Endothelial cell of umbilical vein (primary cell): ENCODE data around the gene MIB2. TPM values are rescaled to one million over a fixed set of nuclear protein-coding genes. Genes with fewer than 3 reads are reported as not detected.

Experiments used
- BruUV-seq: library from RNA; stranded (reverse); fragments of 400-500 nt; replicated peaks from 2 replicates; lab custom pipeline; 2021; lab: Mats Ljungman, UMichigan
- CTCF ChIA-PET: fragments of 300-600, 350-600 bp; sonication (Branson Sonifier 250); formaldehyde crosslinking; loops from one replicate; lab custom pipeline; 2021; ENCODE audit warnings: antibody characterized with exemption, inconsistent platforms; lab: Charles Lee
- POLR2A ChIA-PET: fragments of 300-600, 350-600 bp; sonication (Branson Sonifier 250); formaldehyde crosslinking; loops from one replicate; lab custom pipeline; 2021; ENCODE audit warnings: antibody characterized with exemption, inconsistent platforms; lab: Charles Lee
- DNase-seq: peaks from one replicate; pipeline ENCODE4 v3.0.0-alpha.2; 2011; ENCODE audit warnings: low read depth, low spot score
- FAIRE-seq: peaks from 2 replicates; lab custom pipeline; 2011; peaks lifted over from hg19 to GRCh38; lab: Jason Lieb, UNC
- H2AFZ ChIP-seq: 2 replicates; pipeline ENCODE4 v1.6.0; 2012; ENCODE audit warnings: low read depth, low read length, control low read depth, inconsistent platforms
- H3K27ac ChIP-seq: 2 replicates; pipeline ENCODE4 v1.5.1; 2011; ENCODE audit warnings: low read depth, mild to moderate bottlenecking, control low read depth, low read length, moderate library complexity; ENCODE audit not compliant: insufficient read depth
- H3K27me3 ChIP-seq, 2 experiments: 2 replicates each; pipeline versions ENCODE4 v1.6.0 to v1.6.1; 2011; ENCODE audit warnings: low read length in 2 of 2, mixed read lengths in 1 of 2; ENCODE audit not compliant: control insufficient read depth in 2 of 2, insufficient read depth in 2 of 2
- H3K36me3 ChIP-seq, 2 experiments: 2 replicates in 1 of 2; 3 replicates in 1 of 2; pipeline ENCODE4 v1.5.1; 2011; ENCODE audit warnings: low read length in 2 of 2, mild to moderate bottlenecking in 1 of 2, moderate library complexity in 1 of 2; ENCODE audit not compliant: control insufficient read depth in 2 of 2, insufficient read depth in 2 of 2; ENCODE audit errors: extremely low read depth in 1 of 2
- H3K4me1 ChIP-seq: 3 replicates; pipeline ENCODE4 v1.5.1; 2011; ENCODE audit warnings: mild to moderate bottlenecking, low read length; ENCODE audit not compliant: control insufficient read depth, insufficient read depth; ENCODE audit errors: extremely low read depth
- H3K4me2 ChIP-seq: 2 replicates; pipeline ENCODE4 v1.6.1; 2011; ENCODE audit warnings: low read length, control low read depth, mixed read lengths; ENCODE audit not compliant: insufficient read depth
- H3K4me3 ChIP-seq, 3 experiments: fragments of 200-600 bp in 1 of 3; sonication (generic), shearing (Covaris generic) in 1 of 3; replicated peaks in 1 of 3; 2 replicates each; pipeline ENCODE4 v1.5.1; 2011 to 2016; ENCODE audit warnings: control low read depth in 3 of 3, low read length in 3 of 3, mild to moderate bottlenecking in 2 of 3, inconsistent platforms in 1 of 3, low read depth in 1 of 3, moderate library complexity in 1 of 3; ENCODE audit not compliant: insufficient read depth in 1 of 3
- H3K79me2 ChIP-seq: 2 replicates; pipeline ENCODE4 v1.6.0; 2012; ENCODE audit warnings: low read length, inconsistent platforms; ENCODE audit not compliant: control insufficient read depth, insufficient read depth
- H3K9ac ChIP-seq: replicated peaks from 2 replicates; pipeline ENCODE3; 2011; ENCODE audit warnings: low read length, control low read depth; ENCODE audit not compliant: insufficient read depth; ENCODE audit errors: extremely low read depth
- H3K9me1 ChIP-seq: replicated peaks from 3 replicates; pipeline ENCODE4 v1.6.0; 2011; ENCODE audit warnings: mild to moderate bottlenecking, low read length; ENCODE audit not compliant: control insufficient read depth, insufficient read depth; ENCODE audit errors: extremely low read depth
- H3K9me3 ChIP-seq: replicated peaks from 2 replicates; pipeline ENCODE4 v1.5.1; 2012; ENCODE audit warnings: low read length, inconsistent platforms; ENCODE audit not compliant: control insufficient read depth, insufficient read depth
- H4K20me1 ChIP-seq: replicated peaks from 2 replicates; pipeline ENCODE3; 2011; ENCODE audit warnings: mild to moderate bottlenecking, low read length; ENCODE audit not compliant: control insufficient read depth, insufficient read depth; ENCODE audit errors: extremely low read depth
- EZH2 ChIP-seq: IDR thresholded peaks from 2 replicates; pipeline ENCODE4 v1.6.1; 2012; ENCODE audit warnings: borderline replicate concordance, low read depth, mild to moderate bottlenecking, moderate library complexity, low read length, inconsistent platforms; ENCODE audit not compliant: severe bottlenecking
- FOS ChIP-seq: IDR thresholded peaks from 2 replicates; pipeline ENCODE4 v1.6.1; 2011; ENCODE audit warnings: mild to moderate bottlenecking, low read length, moderate library complexity, borderline replicate concordance; ENCODE audit not compliant: insufficient read depth
- GATA2 ChIP-seq: IDR thresholded peaks from 2 replicates; pipeline ENCODE4 v1.7.0; 2011; ENCODE audit warnings: low read depth, mild to moderate bottlenecking, moderate library complexity, mixed read lengths, low read length; ENCODE audit not compliant: insufficient read length, insufficient read depth
- JUN ChIP-seq: IDR thresholded peaks from 2 replicates; pipeline ENCODE4 v1.6.1; 2011; ENCODE audit warnings: borderline replicate concordance, low read depth; ENCODE audit not compliant: insufficient read length, insufficient read depth
- MYC ChIP-seq: IDR thresholded peaks from one replicate; pipeline ENCODE4 v1.6.1; 2011; ENCODE audit warnings: mild to moderate bottlenecking, low read depth, low read length
- dilution Hi-C: fragments of 300-500 bp; cut with MboI; formaldehyde crosslinking; loops from one replicate; pipeline ENCODE4 v1.15.0; 2019; ENCODE audit warnings: low sequenced_read_pairs; ENCODE audit not compliant: extremely low pct_ligation_motif_present
- intact Hi-C: fragments of 100-400 bp; cut with micrococcal nuclease; formaldehyde crosslinking; loops from one replicate; pipeline ENCODE4 v1.10.0; 2022
- polyA plus RNA-seq, 4 experiments: library from polyadenylated mRNA; depleted of rRNA in 3 of 4; stranded (reverse) in 3 of 4; unstranded in 1 of 4; fragments of >200 nt; gene quantifications; 2 replicates each; pipeline versions ENCODE4 v1.2.1 to v1.2.3, GENCODE V29; 2011 to 2012; ENCODE audit warnings: missing spikeins in 1 of 4
- total RNA-seq: library from RNA; stranded (reverse); gene quantifications from 2 replicates; pipeline ENCODE4 v1.2.3, GENCODE V29; 2021
- TF ChIP-seq, protein P1 (sequence below), 2 donors: IDR thresholded peaks; 1 replicate in 1 of 2; 2 replicates in 1 of 2; pipeline ENCODE4 v1.5.1; 2011; ENCODE audit warnings: low read length in 2 of 2, mild to moderate bottlenecking in 2 of 2, moderate library complexity in 2 of 2, control low read depth in 1 of 2, inconsistent platforms in 1 of 2, low read depth in 1 of 2; ENCODE audit not compliant: insufficient read depth in 1 of 2; ENCODE audit errors: extremely low read depth in 1 of 2

MIB2 gene
- total and polyA plus RNA-seq, 2 donors (not counting 3 experiments of a cell fraction or from before 2014, with no cell fraction given) = 25.9 to 45.0 TPM

- dilution Hi-C loops = no loop called here
- Histone ChIP-seq H4K20me1 (no peaks in the 10 kb centered on the region), H3K9me3 (no peaks in the 10 kb centered on the region), H3K79me2 (no peaks in the 10 kb centered on the region), H3K4me3 (no peak overlapping the region), H3K4me2 (no peak overlapping the region), H3K9ac (no peak overlapping the region), H3K36me3 (no peaks in the 10 kb centered on the region), H3K9me1 (no peaks in the 10 kb centered on the region), H3K27me3 (peaks cover 0 to 11% of the 10 kb centered on the region in 2 experiments), H3K4me1 (no peaks in the 10 kb centered on the region), H2AFZ (no peak overlapping the region), H3K27ac (no peak overlapping the region)
- ChIA-PET POLR2A (no interaction called here), CTCF (interaction anchor here (1.4 kb wide), 1 partner anchor 11 kb away, joined by 4 read pairs; the partner anchor contains the start of gene MIB2)
- intact Hi-C loops = no loop called here
- no peak for TF ChIP-seq GATA2
- no peak for TF ChIP-seq EZH2
- TF ChIP-seq, protein P1, sequence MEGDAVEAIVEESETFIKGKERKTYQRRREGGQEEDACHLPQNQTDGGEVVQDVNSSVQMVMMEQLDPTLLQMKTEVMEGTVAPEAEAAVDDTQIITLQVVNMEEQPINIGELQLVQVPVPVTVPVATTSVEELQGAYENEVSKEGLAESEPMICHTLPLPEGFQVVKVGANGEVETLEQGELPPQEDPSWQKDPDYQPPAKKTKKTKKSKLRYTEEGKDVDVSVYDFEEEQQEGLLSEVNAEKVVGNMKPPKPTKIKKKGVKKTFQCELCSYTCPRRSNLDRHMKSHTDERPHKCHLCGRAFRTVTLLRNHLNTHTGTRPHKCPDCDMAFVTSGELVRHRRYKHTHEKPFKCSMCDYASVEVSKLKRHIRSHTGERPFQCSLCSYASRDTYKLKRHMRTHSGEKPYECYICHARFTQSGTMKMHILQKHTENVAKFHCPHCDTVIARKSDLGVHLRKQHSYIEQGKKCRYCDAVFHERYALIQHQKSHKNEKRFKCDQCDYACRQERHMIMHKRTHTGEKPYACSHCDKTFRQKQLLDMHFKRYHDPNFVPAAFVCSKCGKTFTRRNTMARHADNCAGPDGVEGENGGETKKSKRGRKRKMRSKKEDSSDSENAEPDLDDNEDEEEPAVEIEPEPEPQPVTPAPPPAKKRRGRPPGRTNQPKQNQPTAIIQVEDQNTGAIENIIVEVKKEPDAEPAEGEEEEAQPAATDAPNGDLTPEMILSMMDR (IDR thresholded peaks at IDR 0.05; ENCODE audit: extremely low read depth in 1 of 2, insufficient read depth in 1 of 2, low read depth in 1 of 2, low read length in 2 of 2) = no peak
- TF ChIP-seq FOS = no peak
- TF ChIP-seq JUN = no peak
- no peak for TF ChIP-seq MYC
- BruUV-seq = no TSS peak
- DNase-seq = no peak
- no peak for FAIRE-seq
These were observed 10.5 kb downstream of the MIB2 start for GRCh38 chr1:1625824-1626206.
